Measurements from ENCODE around the gene GLI3. TPM values are rescaled to one million over a fixed set of nuclear protein-coding genes. Genes with fewer than 3 reads are reported as not detected.

GLI3 gene
- total RNA-seq, 1 experiment from 2014 or later, result not detected

DNA sequence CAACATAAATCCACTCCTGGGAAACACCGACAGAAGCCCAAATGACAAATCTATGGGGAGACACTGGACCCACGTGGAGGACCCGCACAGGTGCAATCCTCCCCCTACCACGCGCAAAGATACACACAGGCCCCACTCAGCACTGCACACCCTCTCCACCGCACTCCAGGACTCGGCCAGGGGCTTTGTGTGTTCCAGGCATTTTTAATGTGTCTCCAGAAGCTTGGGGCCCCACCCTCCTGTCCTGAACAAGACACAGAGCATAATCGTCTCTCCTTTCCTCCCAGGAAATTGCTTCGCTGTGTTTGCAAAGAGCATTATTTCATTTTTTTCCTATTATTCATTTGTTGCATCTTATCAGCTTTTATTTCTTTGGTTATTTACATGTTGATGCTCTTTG lies 82.8 kb downstream of the GLI3 start:
- no peak for TF ChIP-seq EZH2 (IDR thresholded peaks at IDR 0.05; ENCODE audit: low read depth)
- TF ChIP-seq, protein P1, sequence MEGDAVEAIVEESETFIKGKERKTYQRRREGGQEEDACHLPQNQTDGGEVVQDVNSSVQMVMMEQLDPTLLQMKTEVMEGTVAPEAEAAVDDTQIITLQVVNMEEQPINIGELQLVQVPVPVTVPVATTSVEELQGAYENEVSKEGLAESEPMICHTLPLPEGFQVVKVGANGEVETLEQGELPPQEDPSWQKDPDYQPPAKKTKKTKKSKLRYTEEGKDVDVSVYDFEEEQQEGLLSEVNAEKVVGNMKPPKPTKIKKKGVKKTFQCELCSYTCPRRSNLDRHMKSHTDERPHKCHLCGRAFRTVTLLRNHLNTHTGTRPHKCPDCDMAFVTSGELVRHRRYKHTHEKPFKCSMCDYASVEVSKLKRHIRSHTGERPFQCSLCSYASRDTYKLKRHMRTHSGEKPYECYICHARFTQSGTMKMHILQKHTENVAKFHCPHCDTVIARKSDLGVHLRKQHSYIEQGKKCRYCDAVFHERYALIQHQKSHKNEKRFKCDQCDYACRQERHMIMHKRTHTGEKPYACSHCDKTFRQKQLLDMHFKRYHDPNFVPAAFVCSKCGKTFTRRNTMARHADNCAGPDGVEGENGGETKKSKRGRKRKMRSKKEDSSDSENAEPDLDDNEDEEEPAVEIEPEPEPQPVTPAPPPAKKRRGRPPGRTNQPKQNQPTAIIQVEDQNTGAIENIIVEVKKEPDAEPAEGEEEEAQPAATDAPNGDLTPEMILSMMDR (conservative IDR thresholded peaks at IDR 0.05), result no peak
- BruUV-seq (replicated peaks), result no TSS peak
- no peaks in the 10 kb centered on the region for H3K9me2 ChIP-seq (ENCODE audit: insufficient read depth)
- no peak overlapping the region for H3K27ac ChIP-seq
- no peaks in the 10 kb centered on the region for H4K20me1 ChIP-seq (ENCODE audit: insufficient read depth)
- H2AFZ ChIP-seq, result no peak overlapping the region
- no peaks in the 10 kb centered on the region for H3K4me1 ChIP-seq (replicated peaks; ENCODE audit: insufficient read depth)
- no peaks in the 10 kb centered on the region for H3K79me2 ChIP-seq (ENCODE audit: low read depth)
- POLR2A ChIA-PET (ENCODE audit: unreplicated experiment), result no interaction called here
- H3K9me3 ChIP-seq (ENCODE audit: insufficient read depth, low read depth), result no peaks in the 10 kb centered on the region
- CTCF ChIA-PET, result interaction anchor here (0.6 kb wide), 1 partner anchor 8 kb away, joined by 7 read pairs; no protein-coding TSS in a partner anchor
- intact Hi-C loops (cut with micrococcal nuclease; ENCODE audit: unreplicated experiment), result no loop called here
- H3K27me3 ChIP-seq (ENCODE audit: insufficient read depth, low read depth), result peaks cover 74% of the 10 kb centered on the region
- H3K4me2 ChIP-seq, result no peak overlapping the region
- H3F3A ChIP-seq (ENCODE audit: insufficient read depth, low read depth), result no peaks in the 10 kb centered on the region
- no peak overlapping the region for H3K4me3 ChIP-seq
- no peak for DNase-seq
- H3K36me3 ChIP-seq (ENCODE audit: low read depth), result no peaks in the 10 kb centered on the region

DNA sequence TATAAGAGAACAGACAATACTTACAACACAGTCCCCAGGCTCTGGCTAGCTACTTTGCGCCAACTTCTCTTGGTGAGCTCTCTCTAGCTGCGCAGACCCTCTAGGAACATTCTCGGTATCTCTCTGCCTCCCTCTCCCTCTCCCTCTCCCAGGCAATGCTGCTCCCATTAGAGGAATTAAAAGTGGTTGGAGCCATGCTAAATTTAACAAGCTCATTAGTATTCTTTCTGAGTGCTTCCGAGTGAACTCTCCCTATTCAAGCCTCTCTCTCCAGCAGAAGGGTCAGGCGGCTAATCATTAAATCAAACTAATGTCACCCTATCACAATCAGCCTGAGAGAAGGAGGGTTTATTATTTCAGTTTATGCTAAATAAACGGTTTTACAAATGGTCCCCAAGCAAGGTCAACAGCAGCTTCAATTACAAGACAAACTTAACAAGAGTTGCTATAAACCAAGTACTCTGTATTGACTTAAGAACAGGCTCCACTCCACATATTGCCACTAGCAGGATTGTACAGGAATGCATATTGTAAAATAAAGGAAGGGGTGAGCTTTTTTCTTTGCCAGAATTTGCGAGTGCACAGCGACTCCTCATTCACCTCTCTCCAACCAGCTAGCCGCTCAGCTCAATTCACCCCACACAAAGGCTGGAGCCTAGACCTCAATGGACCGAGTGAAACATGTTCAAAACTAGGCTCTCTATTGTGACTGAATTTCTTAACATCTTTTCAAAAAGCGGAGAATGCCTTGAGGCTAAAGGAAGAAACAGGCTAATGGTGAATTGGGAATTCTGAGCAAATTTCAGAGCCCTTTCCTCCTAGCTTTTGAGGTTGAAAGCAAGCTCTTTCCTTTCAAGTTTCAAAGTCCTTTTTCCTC lies 84.4 kb downstream of the GLI3 start:
- Histone ChIP-seq H3K79me2 (ENCODE audit: low read depth) (no peaks in the 10 kb centered on the region), H3K27ac (no peak overlapping the region), H3F3A (ENCODE audit: insufficient read depth, low read depth) (no peaks in the 10 kb centered on the region), H2AFZ (no peak overlapping the region), H3K36me3 (ENCODE audit: low read depth) (no peaks in the 10 kb centered on the region), H4K20me1 (ENCODE audit: insufficient read depth) (no peaks in the 10 kb centered on the region), H3K4me1 (replicated peaks; ENCODE audit: insufficient read depth) (no peaks in the 10 kb centered on the region), H3K4me2 (no peak overlapping the region), H3K4me3 (no peak overlapping the region), H3K27me3 (ENCODE audit: insufficient read depth, low read depth) (peaks cover 90% of the 10 kb centered on the region), H3K9me3 (ENCODE audit: insufficient read depth, low read depth) (no peaks in the 10 kb centered on the region), H3K9me2 (ENCODE audit: insufficient read depth) (no peaks in the 10 kb centered on the region)
- no peak for DNase-seq
- ChIA-PET POLR2A (ENCODE audit: unreplicated experiment) (no interaction called here), CTCF (no interaction called here)
- TF ChIP-seq EZH2 (IDR thresholded peaks at IDR 0.05; ENCODE audit: low read depth), result no peak
- TF ChIP-seq, protein P1 (conservative IDR thresholded peaks at IDR 0.05), result no peak
- no TSS peak for BruUV-seq (replicated peaks)
- intact Hi-C loops (cut with micrococcal nuclease; ENCODE audit: unreplicated experiment), result no loop called here

DNA sequence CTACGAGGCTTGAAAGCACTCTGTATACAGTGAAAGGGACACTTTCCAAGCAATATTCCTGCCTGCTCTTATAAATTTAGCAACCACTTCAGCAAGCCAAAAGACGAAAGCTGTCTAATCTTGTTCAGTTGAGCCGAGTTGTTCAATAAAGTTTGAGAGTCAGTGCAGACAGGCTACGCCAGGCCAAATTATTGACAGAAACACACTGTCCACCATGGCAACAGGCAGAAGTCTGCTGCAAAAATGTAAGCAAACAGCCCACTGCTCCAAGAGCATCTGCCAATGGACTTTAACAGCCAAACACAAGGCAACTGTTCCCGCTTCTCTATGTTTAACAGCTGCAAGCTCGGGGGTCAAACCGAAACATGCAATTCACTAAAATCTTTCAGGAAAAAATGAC lies 85.7 kb downstream of the GLI3 start:
- Histone ChIP-seq H3F3A (ENCODE audit: insufficient read depth, low read depth) (no peaks in the 10 kb centered on the region), H3K4me1 (replicated peaks; ENCODE audit: insufficient read depth) (no peaks in the 10 kb centered on the region), H3K4me2 (no peak overlapping the region), H3K27ac (no peak overlapping the region), H4K20me1 (ENCODE audit: insufficient read depth) (no peaks in the 10 kb centered on the region), H3K9me3 (ENCODE audit: insufficient read depth, low read depth) (no peaks in the 10 kb centered on the region), H3K9me2 (ENCODE audit: insufficient read depth) (no peaks in the 10 kb centered on the region), H3K4me3 (no peak overlapping the region), H3K27me3 (ENCODE audit: insufficient read depth, low read depth) (peaks cover 100% of the 10 kb centered on the region), H2AFZ (no peak overlapping the region), H3K79me2 (ENCODE audit: low read depth) (no peaks in the 10 kb centered on the region), H3K36me3 (ENCODE audit: low read depth) (no peaks in the 10 kb centered on the region)
- POLR2A ChIA-PET (ENCODE audit: unreplicated experiment), result no interaction called here
- TF ChIP-seq EZH2 (IDR thresholded peaks at IDR 0.05; ENCODE audit: low read depth), result no peak
- TF ChIP-seq, protein P1 (conservative IDR thresholded peaks at IDR 0.05), result no peak
- no TSS peak for BruUV-seq (replicated peaks)
- intact Hi-C loops (cut with micrococcal nuclease; ENCODE audit: unreplicated experiment), result no loop called here
- DNase-seq, result no peak
- CTCF ChIA-PET, result no interaction called here
